Endothelial cell of umbilical vein (primary cell): ENCODE results near the gene ASXL2. TPM values are rescaled to one million over a fixed set of nuclear protein-coding genes. Genes with fewer than 3 reads are reported as not detected.

Experiments
- BruUV-seq: library from RNA; stranded (reverse); fragments of 400-500 nt; replicated peaks from 2 replicates; lab custom pipeline; 2021; lab: Mats Ljungman, UMichigan
- CTCF ChIA-PET: fragments of 300-600, 350-600 bp; sonication (Branson Sonifier 250); formaldehyde crosslinking; loops from one replicate; lab custom pipeline; 2021; ENCODE audit warnings: antibody characterized with exemption, inconsistent platforms; lab: Charles Lee
- POLR2A ChIA-PET: fragments of 300-600, 350-600 bp; sonication (Branson Sonifier 250); formaldehyde crosslinking; loops from one replicate; lab custom pipeline; 2021; ENCODE audit warnings: antibody characterized with exemption, inconsistent platforms; lab: Charles Lee
- DNase-seq: peaks from one replicate; pipeline ENCODE4 v3.0.0-alpha.2; 2011; ENCODE audit warnings: low read depth, low spot score
- FAIRE-seq: peaks from 2 replicates; lab custom pipeline; 2011; peaks lifted over from hg19 to GRCh38; lab: Jason Lieb, UNC
- H2AFZ ChIP-seq: 2 replicates; pipeline ENCODE4 v1.6.0; 2012; ENCODE audit warnings: low read depth, low read length, control low read depth, inconsistent platforms
- H3K27ac ChIP-seq: 2 replicates; pipeline ENCODE4 v1.5.1; 2011; ENCODE audit warnings: low read depth, mild to moderate bottlenecking, control low read depth, low read length, moderate library complexity; ENCODE audit not compliant: insufficient read depth
- H3K27me3 ChIP-seq, 2 experiments: 2 replicates each; pipeline versions ENCODE4 v1.6.0 to v1.6.1; 2011; ENCODE audit warnings: low read length in 2 of 2, mixed read lengths in 1 of 2; ENCODE audit not compliant: control insufficient read depth in 2 of 2, insufficient read depth in 2 of 2
- H3K36me3 ChIP-seq, 2 experiments: 2 replicates in 1 of 2; 3 replicates in 1 of 2; pipeline ENCODE4 v1.5.1; 2011; ENCODE audit warnings: low read length in 2 of 2, mild to moderate bottlenecking in 1 of 2, moderate library complexity in 1 of 2; ENCODE audit not compliant: control insufficient read depth in 2 of 2, insufficient read depth in 2 of 2; ENCODE audit errors: extremely low read depth in 1 of 2
- H3K4me1 ChIP-seq: 3 replicates; pipeline ENCODE4 v1.5.1; 2011; ENCODE audit warnings: mild to moderate bottlenecking, low read length; ENCODE audit not compliant: control insufficient read depth, insufficient read depth; ENCODE audit errors: extremely low read depth
- H3K4me2 ChIP-seq: 2 replicates; pipeline ENCODE4 v1.6.1; 2011; ENCODE audit warnings: low read length, control low read depth, mixed read lengths; ENCODE audit not compliant: insufficient read depth
- H3K4me3 ChIP-seq, 3 experiments: fragments of 200-600 bp in 1 of 3; sonication (generic), shearing (Covaris generic) in 1 of 3; replicated peaks in 1 of 3; 2 replicates each; pipeline ENCODE4 v1.5.1; 2011 to 2016; ENCODE audit warnings: control low read depth in 3 of 3, low read length in 3 of 3, mild to moderate bottlenecking in 2 of 3, inconsistent platforms in 1 of 3, low read depth in 1 of 3, moderate library complexity in 1 of 3; ENCODE audit not compliant: insufficient read depth in 1 of 3
- H3K79me2 ChIP-seq: 2 replicates; pipeline ENCODE4 v1.6.0; 2012; ENCODE audit warnings: low read length, inconsistent platforms; ENCODE audit not compliant: control insufficient read depth, insufficient read depth
- H3K9ac ChIP-seq: replicated peaks from 2 replicates; pipeline ENCODE3; 2011; ENCODE audit warnings: low read length, control low read depth; ENCODE audit not compliant: insufficient read depth; ENCODE audit errors: extremely low read depth
- H3K9me1 ChIP-seq: replicated peaks from 3 replicates; pipeline ENCODE4 v1.6.0; 2011; ENCODE audit warnings: mild to moderate bottlenecking, low read length; ENCODE audit not compliant: control insufficient read depth, insufficient read depth; ENCODE audit errors: extremely low read depth
- H3K9me3 ChIP-seq: replicated peaks from 2 replicates; pipeline ENCODE4 v1.5.1; 2012; ENCODE audit warnings: low read length, inconsistent platforms; ENCODE audit not compliant: control insufficient read depth, insufficient read depth
- H4K20me1 ChIP-seq: replicated peaks from 2 replicates; pipeline ENCODE3; 2011; ENCODE audit warnings: mild to moderate bottlenecking, low read length; ENCODE audit not compliant: control insufficient read depth, insufficient read depth; ENCODE audit errors: extremely low read depth
- CTCF ChIP-seq, 2 donors: IDR thresholded peaks; 1 replicate in 1 of 2; 2 replicates in 1 of 2; pipeline ENCODE4 v1.5.1; 2011; ENCODE audit warnings: low read length in 2 of 2, mild to moderate bottlenecking in 2 of 2, moderate library complexity in 2 of 2, control low read depth in 1 of 2, inconsistent platforms in 1 of 2, low read depth in 1 of 2; ENCODE audit not compliant: insufficient read depth in 1 of 2; ENCODE audit errors: extremely low read depth in 1 of 2
- EZH2 ChIP-seq: IDR thresholded peaks from 2 replicates; pipeline ENCODE4 v1.6.1; 2012; ENCODE audit warnings: borderline replicate concordance, low read depth, mild to moderate bottlenecking, moderate library complexity, low read length, inconsistent platforms; ENCODE audit not compliant: severe bottlenecking
- FOS ChIP-seq: IDR thresholded peaks from 2 replicates; pipeline ENCODE4 v1.6.1; 2011; ENCODE audit warnings: mild to moderate bottlenecking, low read length, moderate library complexity, borderline replicate concordance; ENCODE audit not compliant: insufficient read depth
- GATA2 ChIP-seq: IDR thresholded peaks from 2 replicates; pipeline ENCODE4 v1.7.0; 2011; ENCODE audit warnings: low read depth, mild to moderate bottlenecking, moderate library complexity, mixed read lengths, low read length; ENCODE audit not compliant: insufficient read length, insufficient read depth
- JUN ChIP-seq: IDR thresholded peaks from 2 replicates; pipeline ENCODE4 v1.6.1; 2011; ENCODE audit warnings: borderline replicate concordance, low read depth; ENCODE audit not compliant: insufficient read length, insufficient read depth
- MAX ChIP-seq: IDR thresholded peaks from 2 replicates; pipeline ENCODE4 v1.6.1; 2011; ENCODE audit not compliant: insufficient read depth, insufficient read length
- MYC ChIP-seq: IDR thresholded peaks from one replicate; pipeline ENCODE4 v1.6.1; 2011; ENCODE audit warnings: mild to moderate bottlenecking, low read depth, low read length
- POLR2A ChIP-seq: IDR thresholded peaks from 2 replicates; pipeline ENCODE4 v1.6.1; 2012; ENCODE audit warnings: low read depth, mild to moderate bottlenecking, control low read depth, low read length
- POLR2AphosphoS5 ChIP-seq: IDR thresholded peaks from 2 replicates; pipeline ENCODE4 v1.6.1; 2012; ENCODE audit warnings: low read depth, mild to moderate bottlenecking, control low read depth, low read length, moderate library complexity; ENCODE audit not compliant: insufficient read depth
- dilution Hi-C: fragments of 300-500 bp; cut with MboI; formaldehyde crosslinking; loops from one replicate; pipeline ENCODE4 v1.15.0; 2019; ENCODE audit warnings: low sequenced_read_pairs; ENCODE audit not compliant: extremely low pct_ligation_motif_present
- intact Hi-C: fragments of 100-400 bp; cut with micrococcal nuclease; formaldehyde crosslinking; loops from one replicate; pipeline ENCODE4 v1.10.0; 2022
- polyA plus RNA-seq, 4 experiments: library from polyadenylated mRNA; depleted of rRNA in 3 of 4; stranded (reverse) in 3 of 4; unstranded in 1 of 4; fragments of >200 nt; gene quantifications; 2 replicates each; pipeline versions ENCODE4 v1.2.1 to v1.2.3, GENCODE V29; 2011 to 2012; ENCODE audit warnings: missing spikeins in 1 of 4
- total RNA-seq: library from RNA; stranded (reverse); gene quantifications from 2 replicates; pipeline ENCODE4 v1.2.3, GENCODE V29; 2021

The ASXL2 gene
- total and polyA plus RNA-seq, 2 donors (not counting 3 experiments of a cell fraction or from before 2014, with no cell fraction given): 6.1 to 33.8 TPM

DNA sequence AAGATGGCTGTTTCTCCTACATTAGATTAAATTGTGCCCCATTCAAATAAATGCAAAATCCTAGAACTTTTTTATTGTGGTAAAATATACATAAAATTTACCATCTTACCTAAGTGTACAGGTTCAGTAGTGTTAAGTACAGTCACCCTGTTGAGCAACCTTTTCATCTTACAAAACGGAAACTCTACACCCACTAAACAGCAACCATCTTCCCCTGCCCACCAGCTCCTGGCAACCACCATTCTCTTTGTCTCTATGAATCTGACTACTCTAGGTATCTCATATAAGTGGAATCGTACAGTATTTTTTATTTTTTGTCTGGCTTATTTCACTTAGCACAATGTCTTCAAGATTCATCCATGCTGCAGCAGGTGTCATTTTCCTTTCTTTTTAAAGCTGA is 53.0 kb downstream of the ASXL2 start:
- Histone ChIP-seq H3K79me2 (peaks cover 14% of the 10 kb centered on the region), H3K9me1 (no peaks in the 10 kb centered on the region), H3K4me2 (no peak overlapping the region), H3K4me3 (no peak overlapping the region), H3K36me3 (no peaks in the 10 kb centered on the region), H3K27me3 (no peaks in the 10 kb centered on the region), H4K20me1 (peaks cover 3% of the 10 kb centered on the region), H3K27ac (no peak overlapping the region), H2AFZ (no peak overlapping the region), H3K4me1 (peaks cover 18% of the 10 kb centered on the region), H3K9me3 (no peaks in the 10 kb centered on the region), H3K9ac (no peak overlapping the region)
- dilution Hi-C loops: no loop called here
- intact Hi-C loops: no loop called here
- ChIA-PET POLR2A (no interaction called here), CTCF (interaction anchor here (1.1 kb wide), 1 partner anchor 126 kb away, joined by 3 read pairs; no protein-coding TSS in a partner anchor)
- no TSS peak for BruUV-seq
- TF ChIP-seq JUN (no peak), MYC (no peak), POLR2AphosphoS5 (no peak), POLR2A (no peak), GATA2 (no peak), EZH2 (no peak), FOS (no peak)
- no peak for FAIRE-seq
- DNase-seq: no peak

- BruUV-seq: no TSS peak
Measured at GRCh38 chr2:25824718-25825117, 53.6 kb downstream of the ASXL2 start.

More at GRCh38 chr2:25824718-25825117, 53.6 kb downstream of the ASXL2 start:
- FAIRE-seq (no peak), DNase-seq (no peak)
- H4K20me1 ChIP-seq: peaks cover 3% of the 10 kb centered on the region
- dilution Hi-C loops (no loop called here), intact Hi-C loops (no loop called here)
- H3K9me1 ChIP-seq: no peaks in the 10 kb centered on the region
- no peaks in the 10 kb centered on the region for H3K9me3 ChIP-seq
- H3K36me3 ChIP-seq: no peaks in the 10 kb centered on the region
- H3K9ac ChIP-seq: no peak overlapping the region
- H3K4me2 ChIP-seq: no peak overlapping the region
- POLR2A ChIA-PET: interaction anchor here (0.7 kb wide), 1 partner anchor 244 kb away, joined by 3 read pairs; no protein-coding TSS in a partner anchor
- TF ChIP-seq CTCF (IDR thresholded peaks at IDR 0.05; ENCODE audit: extremely low read depth in 1 of 2, insufficient read depth in 1 of 2, low read depth in 1 of 2, low read length in 2 of 2) (no peak), POLR2A (no peak), MYC (no peak), EZH2 (no peak), JUN (no peak), POLR2AphosphoS5 (no peak), MAX (no peak), GATA2 (no peak), FOS (no peak)
- H3K27ac ChIP-seq: no peak overlapping the region
- no peaks in the 10 kb centered on the region for H3K27me3 ChIP-seq
- CTCF ChIA-PET: interaction anchor here (0.9 to 1.1 kb wide), 3 partner anchors 14 to 125 kb away, joined by 3 read pairs; no protein-coding TSS in a partner anchor
- peaks cover 14% of the 10 kb centered on the region for H3K79me2 ChIP-seq
- no peak overlapping the region for H3K4me3 ChIP-seq
- no peak overlapping the region for H2AFZ ChIP-seq
- peaks cover 18% of the 10 kb centered on the region for H3K4me1 ChIP-seq
